Ovary (tissue), 9 donors: ENCODE measurements around the gene IL17REL. TPM values are rescaled to one million over a fixed set of nuclear protein-coding genes. Genes with fewer than 3 reads are reported as not detected.

Experiments
- DNase-seq, 5 donors: peaks; one replicate each; pipeline ENCODE4 v3.0.0-alpha.2; 2019 to 2020
- H3K27ac ChIP-seq, 2 donors: fragments of 200-600 bp; one replicate each; pipeline versions ENCODE4 v1.5.1 to v1.8.0; 2019 to 2022
- H3K27me3 ChIP-seq: fragments of 200-600 bp; one replicate; pipeline ENCODE4 v1.8.0; 2022
- H3K36me3 ChIP-seq: fragments of 200-600 bp; sonication (generic); one replicate; pipeline ENCODE4 v1.5.1; 2019
- H3K4me1 ChIP-seq: one replicate; pipeline ENCODE4 v1.8.1; 2013; ENCODE audit warnings: mild to moderate bottlenecking, moderate library complexity; ENCODE audit not compliant: insufficient read depth
- H3K4me3 ChIP-seq: fragments of 200-600 bp; sonication (generic); one replicate; pipeline ENCODE4 v1.5.1; 2017
- H3K9me3 ChIP-seq, 2 donors: fragments of 200-600 bp in 1 of 2; sonication (generic) in 1 of 2; one replicate each; pipeline versions ENCODE4 v1.5.1 to v1.8.1; 2013 to 2019; ENCODE audit warnings: mild to moderate bottlenecking in 1 of 2, moderate library complexity in 1 of 2
- EP300 ChIP-seq: sonication (generic); formaldehyde crosslinking; IDR thresholded peaks from one replicate; pipeline ENCODE4 v1.6.1; 2017; ENCODE audit warnings: antibody characterized with exemption
- POLR2A ChIP-seq: fragments of 450-650 bp; IDR thresholded peaks from one replicate; pipeline ENCODE4 v1.6.1; 2017; ENCODE audit warnings: antibody characterized with exemption, mild to moderate bottlenecking, moderate library complexity
- WGBS, 3 donors: extraction: QIAGEN DNeasy Blood & Tissue Kit in 1 of 3; methylation state at CpG; one replicate each; pipeline versions ENCODE4 v1.1.5 to v1.1.7; 2013 to 2017; 5-methylcytosine and 5-hydroxymethylcytosine counted together
- intact Hi-C, 4 donors: fragments of 100-400 bp; cut with DNase I; formaldehyde crosslinking; loops; one replicate each; pipeline versions ENCODE4 v1.11.0 to v1.15.1; 2022 to 2023
- polyA plus RNA-seq, 2 donors: library from polyadenylated mRNA; stranded (reverse); fragments of 200-250 nt in 1 of 2; fragments of 350-450 nt in 1 of 2; fragmentation: Illumina TruSeq in 1 of 2; extraction: RNeasy Lipid Tissue Mini Kit (QIAGEN cat#74804) in 1 of 2; gene quantifications; one replicate each; pipeline ENCODE4 v1.2.3, GENCODE V29; 2013 to 2014
- total RNA-seq, 7 donors: library from RNA; depleted of rRNA in 2 of 7; stranded (reverse); fragments of >200 nt in 2 of 7; fragmentation: NEBNext Ultra II Directional in 3 of 7; extraction: Animal tissue kit (Norgen Biotek cat#: 25700) in 3 of 7; gene quantifications; one replicate each; pipeline versions ENCODE4 v1.1.0 to v1.2.4, GENCODE V29; 2016 to 2023
- TF ChIP-seq, protein P1 (sequence below), 3 donors: fragments of 450-650 bp in 2 of 3; fragments of 200-600 bp in 1 of 3; IDR thresholded peaks; one replicate each; pipeline versions ENCODE4 v1.5.1 to v1.8.0; 2016 to 2022; ENCODE audit warnings: antibody characterized with exemption in 3 of 3, mild to moderate bottlenecking in 1 of 3
- donor health status: DM: no; HTN: no; CAD: no; lungs with moderate emphysema.
- donor health status: DM: no; HTN: no; CAD: no.
- donor health status: Bipolar disorder and iron deficiency.
- donor health status: DM: yes; HTN: yes; CAD: no.
- donor health status: DM: no; HTN: no; CAD: no.
- donor health status: DM: yes; HTN: yes; CAD: no.

Gene IL17REL
- total and polyA plus RNA-seq, 9 donors, result 0.05 to 0.18 (median 0.10) TPM; not detected in 5

DNA sequence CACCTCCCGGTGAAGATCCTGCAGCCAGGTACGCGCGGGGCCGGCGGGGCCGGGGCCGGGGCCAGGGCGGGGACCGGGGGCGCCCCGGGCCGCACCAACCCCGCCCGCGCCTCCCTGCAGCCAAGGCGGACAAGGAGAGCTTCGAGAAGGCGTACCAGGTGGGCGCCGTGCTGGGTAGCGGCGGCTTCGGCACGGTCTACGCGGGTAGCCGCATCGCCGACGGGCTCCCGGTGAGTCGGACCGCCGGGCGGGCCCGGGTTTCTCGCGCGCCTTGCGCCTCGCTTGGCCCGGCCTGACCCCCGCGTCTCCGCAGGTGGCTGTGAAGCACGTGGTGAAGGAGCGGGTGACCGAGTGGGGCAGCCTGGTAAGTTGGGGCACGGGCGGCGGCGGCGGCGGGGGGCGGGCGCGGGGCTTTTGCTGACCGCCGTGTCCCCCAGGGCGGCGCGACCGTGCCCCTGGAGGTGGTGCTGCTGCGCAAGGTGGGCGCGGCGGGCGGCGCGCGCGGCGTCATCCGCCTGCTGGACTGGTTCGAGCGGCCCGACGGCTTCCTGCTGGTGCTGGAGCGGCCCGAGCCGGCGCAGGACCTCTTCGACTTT, 51.5 kb downstream of the IL17REL start:
- Histone ChIP-seq H3K9me3 (no peaks in the 10 kb centered on the region), H3K36me3 (no peaks in the 10 kb centered on the region), H3K27me3 (no peaks in the 10 kb centered on the region), H3K4me1 (peaks cover 10% of the 10 kb centered on the region), H3K4me3 (peak overlapping the region; percentile 82), H3K27ac (peak overlapping the region; percentile 97 to 99)
- 0 to 1% (median 1%) methylated on average over 3 to 84 of the region's 84 CpGs for WGBS, 3 donors
- TF ChIP-seq EP300 (no peak), POLR2A (no peak)
- TF ChIP-seq, protein P1, sequence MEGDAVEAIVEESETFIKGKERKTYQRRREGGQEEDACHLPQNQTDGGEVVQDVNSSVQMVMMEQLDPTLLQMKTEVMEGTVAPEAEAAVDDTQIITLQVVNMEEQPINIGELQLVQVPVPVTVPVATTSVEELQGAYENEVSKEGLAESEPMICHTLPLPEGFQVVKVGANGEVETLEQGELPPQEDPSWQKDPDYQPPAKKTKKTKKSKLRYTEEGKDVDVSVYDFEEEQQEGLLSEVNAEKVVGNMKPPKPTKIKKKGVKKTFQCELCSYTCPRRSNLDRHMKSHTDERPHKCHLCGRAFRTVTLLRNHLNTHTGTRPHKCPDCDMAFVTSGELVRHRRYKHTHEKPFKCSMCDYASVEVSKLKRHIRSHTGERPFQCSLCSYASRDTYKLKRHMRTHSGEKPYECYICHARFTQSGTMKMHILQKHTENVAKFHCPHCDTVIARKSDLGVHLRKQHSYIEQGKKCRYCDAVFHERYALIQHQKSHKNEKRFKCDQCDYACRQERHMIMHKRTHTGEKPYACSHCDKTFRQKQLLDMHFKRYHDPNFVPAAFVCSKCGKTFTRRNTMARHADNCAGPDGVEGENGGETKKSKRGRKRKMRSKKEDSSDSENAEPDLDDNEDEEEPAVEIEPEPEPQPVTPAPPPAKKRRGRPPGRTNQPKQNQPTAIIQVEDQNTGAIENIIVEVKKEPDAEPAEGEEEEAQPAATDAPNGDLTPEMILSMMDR (IDR thresholded peaks at IDR 0.05), result no peak
- peak; percentile 36 to 68 (median 53) for DNase-seq
- intact Hi-C loops, result no loop called here

DNA sequence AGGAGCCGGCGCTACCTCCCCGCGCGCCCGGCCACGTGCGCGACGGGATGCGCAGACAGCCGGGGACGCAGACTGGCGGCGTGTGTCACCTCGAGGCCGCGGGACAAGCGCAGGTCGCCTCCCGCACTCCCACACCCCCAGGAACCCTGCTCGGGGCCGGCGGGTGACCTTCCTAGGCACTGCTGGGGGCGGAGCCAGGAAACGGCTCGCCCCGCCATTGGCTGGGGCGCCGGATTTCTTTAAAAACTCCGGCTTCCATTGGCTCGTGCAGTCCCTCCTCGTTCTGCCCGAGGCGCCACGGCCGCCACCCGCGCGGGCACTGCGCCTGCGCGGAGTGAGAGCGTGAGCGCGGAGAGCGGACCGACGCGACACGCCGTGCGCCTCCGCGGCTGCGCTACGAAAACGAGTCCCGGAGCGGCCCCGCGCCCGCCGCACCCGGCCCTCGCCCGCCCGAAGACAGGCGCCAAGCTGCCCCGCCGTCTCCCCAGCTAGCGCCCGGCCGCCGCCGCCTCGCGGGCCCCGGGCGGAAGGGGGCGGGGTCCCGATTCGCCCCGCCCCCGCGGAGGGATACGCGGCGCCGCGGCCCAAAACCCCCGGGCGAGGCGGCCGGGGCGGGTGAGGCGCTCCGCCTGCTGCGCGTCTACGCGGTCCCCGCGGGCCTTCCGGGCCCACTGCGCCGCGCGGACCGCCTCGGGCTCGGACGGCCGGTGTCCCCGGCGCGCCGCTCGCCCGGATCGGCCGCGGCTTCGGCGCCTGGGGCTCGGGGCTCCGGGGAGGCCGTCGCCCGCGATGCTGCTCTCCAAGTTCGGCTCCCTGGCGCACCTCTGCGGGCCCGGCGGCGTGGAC, 52.2 kb downstream of the IL17REL start, which contains the start of gene PIM3:
Gene PIM3 (plus strand): TSS at position 614 of the 846 bp plus-strand sequence. CDS start 176 bp downstream, at position 790.
- Histone ChIP-seq H3K4me1 (peaks cover 7% of the 10 kb centered on the region), H3K36me3 (no peaks in the 10 kb centered on the region), H3K9me3 (no peaks in the 10 kb centered on the region), H3K27ac (peak within 1 kb of the TSS; percentile 97 to 99), H3K27me3 (no peaks in the 10 kb centered on the region), H3K4me3 (peak within 1 kb of the TSS; percentile 82)
- no peak for TF ChIP-seq EP300
- TF ChIP-seq POLR2A, result peak; percentile 83
- TF ChIP-seq, protein P1 (IDR thresholded peaks at IDR 0.05), result peak in 1 of 3 donors; percentile 39
- peak; percentile 92 to 94 (median 93) for DNase-seq
- WGBS, 3 donors, result 0 to 1% (median 0%) methylated on average over 48 to 136 of the region's 137 CpGs
- intact Hi-C loops, result no loop called here

DNA sequence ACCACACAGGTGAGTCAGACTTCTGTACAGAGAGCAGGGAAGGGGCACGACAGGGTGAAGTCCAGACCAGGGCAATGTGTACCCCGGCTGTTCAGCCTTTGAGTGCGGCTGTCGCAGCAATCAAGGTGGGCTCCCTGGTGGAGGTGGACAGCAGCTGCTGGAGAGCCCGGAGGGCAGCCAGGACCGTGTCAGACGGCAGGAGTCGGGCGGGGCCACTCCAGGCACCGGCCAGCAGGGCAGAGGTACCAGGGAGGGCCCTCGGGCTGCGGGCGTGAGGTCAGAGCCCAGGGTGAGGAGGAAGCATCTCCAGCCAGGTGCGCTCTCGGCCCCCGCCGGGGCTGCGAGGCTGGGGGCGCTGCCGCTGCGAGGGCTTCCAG, 52.8 kb downstream of the IL17REL start:
- peak in 4 of 5 donors; percentile 63 to 76 (median 74) for DNase-seq
- Histone ChIP-seq H3K27ac (peak overlapping the region; percentile 97 to 99), H3K36me3 (no peaks in the 10 kb centered on the region), H3K27me3 (no peaks in the 10 kb centered on the region), H3K9me3 (no peaks in the 10 kb centered on the region), H3K4me1 (peaks cover 7% of the 10 kb centered on the region), H3K4me3 (peak overlapping the region; percentile 82)
- TF ChIP-seq, protein P1 (IDR thresholded peaks at IDR 0.05), result no peak
- TF ChIP-seq POLR2A, result no peak
- intact Hi-C loops, result loop anchor here in 1 of 4 donors (10.0 kb wide), 1 partner anchor 235 kb away; no protein-coding TSS in a partner anchor
- WGBS, 3 donors, result 4 to 12% (median 7%) methylated on average over 21 of the region's 21 CpGs

DNA sequence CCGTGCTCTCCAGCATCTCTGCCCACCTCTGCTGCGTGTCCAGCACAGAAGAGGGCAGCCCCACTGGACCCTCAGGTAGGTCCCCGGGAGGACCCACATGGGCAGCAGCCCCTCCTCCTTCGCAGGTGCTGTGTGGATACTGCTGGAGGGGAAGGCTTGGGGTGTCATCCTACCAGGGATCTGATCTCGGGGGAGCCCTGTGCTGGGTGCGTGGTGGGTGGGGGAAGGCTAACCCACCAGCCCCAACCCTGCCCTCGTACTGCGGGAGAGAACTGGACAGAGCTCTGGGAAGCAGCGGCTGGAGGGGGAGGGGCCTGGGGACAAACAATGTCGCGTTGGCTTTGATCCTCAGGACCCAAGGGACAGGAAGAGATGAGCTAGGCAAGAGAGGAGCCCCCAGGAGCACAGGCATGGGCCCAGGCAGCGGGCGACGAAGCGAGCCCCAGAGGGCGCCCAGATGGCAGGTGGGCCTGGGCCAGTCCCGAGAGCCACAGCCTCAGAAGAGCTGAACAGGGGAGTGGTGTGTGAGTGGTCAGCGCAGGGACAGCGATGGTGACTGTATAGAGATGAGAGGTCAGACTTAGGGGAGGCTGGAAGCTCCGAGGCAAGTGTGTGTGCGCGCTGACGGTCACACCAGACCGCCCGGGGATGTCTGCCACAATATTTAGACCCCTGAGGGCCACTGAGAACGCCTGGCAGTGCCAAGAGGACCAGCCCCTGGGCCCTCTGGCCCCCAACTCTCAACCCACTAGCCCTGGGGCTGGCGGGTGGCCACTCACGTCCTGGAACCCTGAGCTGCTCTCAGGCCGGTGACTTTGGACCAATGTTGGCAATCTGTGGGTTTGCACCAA, 53.4 kb downstream of the IL17REL start:
- 74 to 81% (median 77%) methylated on average over 29 of the region's 29 CpGs for WGBS, 3 donors
- Histone ChIP-seq H3K4me1 (peaks cover 7% of the 10 kb centered on the region), H3K9me3 (no peaks in the 10 kb centered on the region), H3K27ac (peak overlapping the region in 1 of 2 donors; percentile 99), H3K27me3 (no peaks in the 10 kb centered on the region), H3K4me3 (peak overlapping the region; percentile 82), H3K36me3 (no peaks in the 10 kb centered on the region)
- peak in 4 of 5 donors; percentile 32 to 65 (median 53) for DNase-seq
- intact Hi-C loops, result loop anchor here in 1 of 4 donors (10.0 kb wide), 1 partner anchor 236 kb away; no protein-coding TSS in a partner anchor
- no peak for TF ChIP-seq POLR2A
- TF ChIP-seq EP300, result no peak
- TF ChIP-seq, protein P1 (IDR thresholded peaks at IDR 0.05), result no peak
